Measurements from ENCODE around the gene HOXC13. TPM values are rescaled to one million over a fixed set of nuclear protein-coding genes. Genes with fewer than 3 reads are reported as not detected.

HOXC13 gene
- total RNA-seq, 1 experiment from 2014 or later = 5.3 TPM

DNA sequence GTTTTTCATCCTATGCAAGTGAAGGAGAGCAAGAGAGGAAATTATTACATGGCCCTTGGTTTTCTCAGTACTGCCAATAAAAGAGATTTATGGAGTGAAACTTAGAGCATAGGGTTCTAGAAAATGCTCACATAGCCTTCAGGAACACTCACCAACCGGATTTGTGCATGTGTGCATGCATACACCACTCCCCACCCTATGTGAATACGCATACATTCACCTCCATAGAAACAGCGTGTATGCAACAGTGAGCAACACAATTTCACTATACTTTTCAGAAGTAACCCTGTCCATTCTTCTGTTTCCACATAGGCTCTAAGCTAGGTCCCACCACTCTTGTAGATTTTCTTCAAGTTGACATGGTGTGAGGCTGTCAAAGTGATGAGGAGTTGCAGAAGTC, 31.5 kb upstream of the HOXC13 start:
- intact Hi-C loops (cut with micrococcal nuclease) = no loop called here
- Mint-ChIP-seq H3K4me1 (ENCODE audit: insufficient read depth, unreplicated experiment) (no peaks in the 10 kb centered on the region), H3K27ac (ENCODE audit: low read depth, unreplicated experiment) (no peak overlapping the region), H3K36me3 (ENCODE audit: insufficient read depth, unreplicated experiment) (no peaks in the 10 kb centered on the region), H3K4me3 (ENCODE audit: unreplicated experiment) (no peak overlapping the region), H3K9me3 (ENCODE audit: unreplicated experiment) (no peaks in the 10 kb centered on the region), H3K27me3 (ENCODE audit: insufficient read depth, unreplicated experiment) (peaks cover under 1% of the 10 kb centered on the region)
- TF ChIP-seq, protein P1, sequence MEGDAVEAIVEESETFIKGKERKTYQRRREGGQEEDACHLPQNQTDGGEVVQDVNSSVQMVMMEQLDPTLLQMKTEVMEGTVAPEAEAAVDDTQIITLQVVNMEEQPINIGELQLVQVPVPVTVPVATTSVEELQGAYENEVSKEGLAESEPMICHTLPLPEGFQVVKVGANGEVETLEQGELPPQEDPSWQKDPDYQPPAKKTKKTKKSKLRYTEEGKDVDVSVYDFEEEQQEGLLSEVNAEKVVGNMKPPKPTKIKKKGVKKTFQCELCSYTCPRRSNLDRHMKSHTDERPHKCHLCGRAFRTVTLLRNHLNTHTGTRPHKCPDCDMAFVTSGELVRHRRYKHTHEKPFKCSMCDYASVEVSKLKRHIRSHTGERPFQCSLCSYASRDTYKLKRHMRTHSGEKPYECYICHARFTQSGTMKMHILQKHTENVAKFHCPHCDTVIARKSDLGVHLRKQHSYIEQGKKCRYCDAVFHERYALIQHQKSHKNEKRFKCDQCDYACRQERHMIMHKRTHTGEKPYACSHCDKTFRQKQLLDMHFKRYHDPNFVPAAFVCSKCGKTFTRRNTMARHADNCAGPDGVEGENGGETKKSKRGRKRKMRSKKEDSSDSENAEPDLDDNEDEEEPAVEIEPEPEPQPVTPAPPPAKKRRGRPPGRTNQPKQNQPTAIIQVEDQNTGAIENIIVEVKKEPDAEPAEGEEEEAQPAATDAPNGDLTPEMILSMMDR (IDR thresholded peaks at IDR 0.05; ENCODE audit: unreplicated experiment) = no peak
- BruUV-seq (replicated peaks) = no TSS peak
- ChIA-PET POLR2A (no interaction called here), CTCF (no interaction called here)
- DNase-seq (ENCODE audit: unreplicated experiment) = no peak

- H3K36me3 Mint-ChIP-seq (ENCODE audit: insufficient read depth, unreplicated experiment) = no peaks in the 10 kb centered on the region
- BruUV-seq (replicated peaks) = no TSS peak
- ChIA-PET CTCF (interaction anchor here (0.6 to 1.1 kb wide), 2 partner anchors 171 to 776 kb away, joined by 3 to 5 read pairs; no protein-coding TSS in a partner anchor), POLR2A (no interaction called here)
- intact Hi-C loops (cut with micrococcal nuclease) = no loop called here
- no peak for DNase-seq (ENCODE audit: unreplicated experiment)
- TF ChIP-seq, protein P1 (IDR thresholded peaks at IDR 0.05; ENCODE audit: unreplicated experiment) = no peak
- no peak overlapping the region for H3K27ac Mint-ChIP-seq (ENCODE audit: low read depth, unreplicated experiment)
- no peak overlapping the region for H3K4me3 Mint-ChIP-seq (ENCODE audit: unreplicated experiment)
- peaks cover 7% of the 10 kb centered on the region for H3K4me1 Mint-ChIP-seq (ENCODE audit: insufficient read depth, unreplicated experiment)
- H3K27me3 Mint-ChIP-seq (ENCODE audit: insufficient read depth, unreplicated experiment) = no peaks in the 10 kb centered on the region
- H3K9me3 Mint-ChIP-seq (ENCODE audit: unreplicated experiment) = no peaks in the 10 kb centered on the region
Observed at GRCh38 chr12:53916788-53917655, 21.6 kb upstream of the HOXC13 start.

DNA sequence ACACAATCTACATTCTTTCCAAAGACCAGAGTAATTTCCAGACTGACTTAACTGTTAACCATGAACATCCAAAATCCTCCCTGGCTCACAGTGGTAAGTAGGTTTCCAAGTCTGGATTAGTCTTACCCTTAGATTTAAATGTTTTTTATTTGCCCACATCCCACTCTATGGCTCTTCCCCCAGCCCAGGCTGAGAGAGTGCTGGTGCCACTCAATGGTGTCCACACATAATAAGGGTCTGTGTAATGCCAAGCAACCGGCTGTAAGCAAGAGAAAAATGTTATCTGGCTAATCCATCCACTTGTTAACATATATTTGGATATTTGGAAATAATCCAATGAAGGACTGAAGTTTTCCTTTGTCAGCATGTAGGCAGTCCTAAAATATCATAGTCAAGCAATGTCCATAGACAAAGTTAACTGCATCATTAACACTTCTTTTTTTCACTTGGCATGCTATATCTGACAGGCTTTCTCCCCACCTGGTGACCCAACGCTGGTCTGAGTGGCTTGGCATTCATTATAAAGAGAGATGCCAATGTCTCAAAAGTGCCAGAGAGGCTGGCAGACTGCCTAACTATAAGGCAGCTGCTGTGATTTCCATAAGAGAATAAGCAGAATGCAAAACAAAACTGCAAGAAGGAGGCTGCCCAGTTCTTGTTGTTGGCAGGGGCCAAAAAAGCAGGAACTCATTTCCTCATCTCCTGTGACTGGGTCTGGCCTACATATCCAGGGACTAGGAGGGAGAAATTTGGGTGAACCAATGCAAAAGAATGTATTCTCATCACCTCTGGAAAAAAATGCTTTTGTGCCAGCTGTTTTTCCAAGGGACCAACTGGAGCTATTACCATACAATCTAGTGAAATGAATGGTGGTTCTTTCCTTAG, 13.9 kb upstream of the HOXC13 start:
- CTCF ChIA-PET = interaction anchor here (0.7 to 2.3 kb wide), 3 partner anchors 63 to 181 kb away, joined by 3 to 6 read pairs (median 3); no protein-coding TSS in a partner anchor
- H3K4me1 Mint-ChIP-seq (ENCODE audit: insufficient read depth, unreplicated experiment) = peaks cover 3% of the 10 kb centered on the region
- no peak for DNase-seq (ENCODE audit: unreplicated experiment)
- H3K9me3 Mint-ChIP-seq (ENCODE audit: unreplicated experiment) = no peaks in the 10 kb centered on the region
- peaks cover 45% of the 10 kb centered on the region for H3K27me3 Mint-ChIP-seq (ENCODE audit: insufficient read depth, unreplicated experiment)
- H3K36me3 Mint-ChIP-seq (ENCODE audit: insufficient read depth, unreplicated experiment) = no peaks in the 10 kb centered on the region
- H3K27ac Mint-ChIP-seq (ENCODE audit: low read depth, unreplicated experiment) = no peak overlapping the region
- TF ChIP-seq, protein P1 (IDR thresholded peaks at IDR 0.05; ENCODE audit: unreplicated experiment) = no peak
- no TSS peak for BruUV-seq (replicated peaks)
- POLR2A ChIA-PET = interaction anchor here (0.6 to 0.9 kb wide), 2 partner anchors 15 to 65 kb away, joined by 3 read pairs; no protein-coding TSS in a partner anchor
- H3K4me3 Mint-ChIP-seq (ENCODE audit: unreplicated experiment) = no peak overlapping the region
- intact Hi-C loops (cut with micrococcal nuclease) = no loop called here

Measured in MCF 10A (cell line).